ENCODE data around the gene TNFSF12. TPM values are rescaled to one million over a fixed set of nuclear protein-coding genes. Genes with fewer than 3 reads are reported as not detected.

TNFSF12 gene
- total and polyA plus RNA-seq, 9 of the 15 experiments (the other 6 are each of a cell fraction or from before 2014, with no cell fraction given): 0.03 to 0.95 (median 0.19) TPM; not detected in 3

DNA sequence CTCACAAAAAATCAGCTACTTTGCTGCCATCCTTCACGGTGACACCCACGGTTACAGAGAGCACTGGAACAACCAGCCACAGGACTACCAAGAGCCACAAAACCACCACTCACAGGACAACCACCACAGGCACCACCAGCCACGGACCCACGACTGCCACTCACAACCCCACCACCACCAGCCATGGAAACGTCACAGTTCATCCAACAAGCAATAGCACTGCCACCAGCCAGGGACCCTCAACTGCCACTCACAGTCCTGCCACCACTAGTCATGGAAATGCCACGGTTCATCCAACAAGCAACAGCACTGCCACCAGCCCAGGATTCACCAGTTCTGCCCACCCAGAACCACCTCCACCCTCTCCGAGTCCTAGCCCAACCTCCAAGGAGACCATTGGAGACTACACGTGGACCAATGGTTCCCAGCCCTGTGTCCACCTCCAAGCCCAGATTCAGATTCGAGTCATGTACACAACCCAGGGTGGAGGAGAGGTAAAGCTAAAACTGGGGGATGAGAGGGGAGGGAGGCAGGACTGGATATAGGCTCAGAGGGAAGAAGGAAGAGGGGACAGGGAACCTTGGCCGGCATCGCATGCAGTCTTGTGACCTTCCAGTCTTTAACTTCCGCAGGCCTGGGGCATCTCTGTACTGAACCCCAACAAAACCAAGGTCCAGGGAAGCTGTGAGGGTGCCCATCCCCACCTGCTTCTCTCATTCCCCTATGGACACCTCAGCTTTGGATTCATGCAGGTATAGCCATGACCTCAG lies 31.2 kb downstream of the TNFSF12 start (continued):
- TF ChIP-seq, protein P1, sequence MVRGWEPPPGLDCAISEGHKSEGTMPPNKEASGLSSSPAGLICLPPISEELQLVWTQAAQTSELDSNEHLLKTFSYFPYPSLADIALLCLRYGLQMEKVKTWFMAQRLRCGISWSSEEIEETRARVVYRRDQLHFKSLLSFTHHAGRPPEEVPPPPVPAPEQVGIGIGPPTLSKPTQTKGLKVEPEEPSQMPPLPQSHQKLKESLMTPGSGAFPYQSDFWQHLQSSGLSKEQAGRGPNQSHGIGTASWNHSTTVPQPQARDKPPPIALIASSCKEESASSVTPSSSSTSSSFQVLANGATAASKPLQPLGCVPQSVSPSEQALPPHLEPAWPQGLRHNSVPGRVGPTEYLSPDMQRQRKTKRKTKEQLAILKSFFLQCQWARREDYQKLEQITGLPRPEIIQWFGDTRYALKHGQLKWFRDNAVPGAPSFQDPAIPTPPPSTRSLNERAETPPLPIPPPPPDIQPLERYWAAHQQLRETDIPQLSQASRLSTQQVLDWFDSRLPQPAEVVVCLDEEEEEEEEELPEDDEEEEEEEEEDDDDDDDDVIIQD (CRISPR knock-in tag; IDR thresholded peaks at IDR 0.05): no peak
- TF ChIP-seq PATZ1 (CRISPR knock-in tag; IDR thresholded peaks at IDR 0.05; ENCODE audit: borderline replicate concordance): no peak
- no peak for TF ChIP-seq ZNF407 (IDR thresholded peaks at IDR 0.05; ENCODE audit: low read depth)
- TF ChIP-seq, protein P2, sequence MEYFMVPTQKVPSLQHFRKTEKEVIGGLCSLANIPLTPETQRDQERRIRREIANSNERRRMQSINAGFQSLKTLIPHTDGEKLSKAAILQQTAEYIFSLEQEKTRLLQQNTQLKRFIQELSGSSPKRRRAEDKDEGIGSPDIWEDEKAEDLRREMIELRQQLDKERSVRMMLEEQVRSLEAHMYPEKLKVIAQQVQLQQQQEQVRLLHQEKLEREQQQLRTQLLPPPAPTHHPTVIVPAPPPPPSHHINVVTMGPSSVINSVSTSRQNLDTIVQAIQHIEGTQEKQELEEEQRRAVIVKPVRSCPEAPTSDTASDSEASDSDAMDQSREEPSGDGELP (CRISPR knock-in tag; IDR thresholded peaks at IDR 0.05; ENCODE audit: borderline replicate concordance): no peak
- TF ChIP-seq, protein P3, sequence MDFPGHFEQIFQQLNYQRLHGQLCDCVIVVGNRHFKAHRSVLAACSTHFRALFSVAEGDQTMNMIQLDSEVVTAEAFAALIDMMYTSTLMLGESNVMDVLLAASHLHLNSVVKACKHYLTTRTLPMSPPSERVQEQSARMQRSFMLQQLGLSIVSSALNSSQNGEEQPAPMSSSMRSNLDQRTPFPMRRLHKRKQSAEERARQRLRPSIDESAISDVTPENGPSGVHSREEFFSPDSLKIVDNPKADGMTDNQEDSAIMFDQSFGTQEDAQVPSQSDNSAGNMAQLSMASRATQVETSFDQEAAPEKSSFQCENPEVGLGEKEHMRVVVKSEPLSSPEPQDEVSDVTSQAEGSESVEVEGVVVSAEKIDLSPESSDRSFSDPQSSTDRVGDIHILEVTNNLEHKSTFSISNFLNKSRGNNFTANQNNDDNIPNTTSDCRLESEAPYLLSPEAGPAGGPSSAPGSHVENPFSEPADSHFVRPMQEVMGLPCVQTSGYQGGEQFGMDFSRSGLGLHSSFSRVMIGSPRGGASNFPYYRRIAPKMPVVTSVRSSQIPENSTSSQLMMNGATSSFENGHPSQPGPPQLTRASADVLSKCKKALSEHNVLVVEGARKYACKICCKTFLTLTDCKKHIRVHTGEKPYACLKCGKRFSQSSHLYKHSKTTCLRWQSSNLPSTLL (IDR thresholded peaks at IDR 0.05): no peak
- no peak for TF ChIP-seq DIDO1 (tag; IDR thresholded peaks at IDR 0.05; ENCODE audit: low read depth)
- no peak for TF ChIP-seq SRF (CRISPR knock-in tag; IDR thresholded peaks at IDR 0.05)
- TF ChIP-seq, protein P4, sequence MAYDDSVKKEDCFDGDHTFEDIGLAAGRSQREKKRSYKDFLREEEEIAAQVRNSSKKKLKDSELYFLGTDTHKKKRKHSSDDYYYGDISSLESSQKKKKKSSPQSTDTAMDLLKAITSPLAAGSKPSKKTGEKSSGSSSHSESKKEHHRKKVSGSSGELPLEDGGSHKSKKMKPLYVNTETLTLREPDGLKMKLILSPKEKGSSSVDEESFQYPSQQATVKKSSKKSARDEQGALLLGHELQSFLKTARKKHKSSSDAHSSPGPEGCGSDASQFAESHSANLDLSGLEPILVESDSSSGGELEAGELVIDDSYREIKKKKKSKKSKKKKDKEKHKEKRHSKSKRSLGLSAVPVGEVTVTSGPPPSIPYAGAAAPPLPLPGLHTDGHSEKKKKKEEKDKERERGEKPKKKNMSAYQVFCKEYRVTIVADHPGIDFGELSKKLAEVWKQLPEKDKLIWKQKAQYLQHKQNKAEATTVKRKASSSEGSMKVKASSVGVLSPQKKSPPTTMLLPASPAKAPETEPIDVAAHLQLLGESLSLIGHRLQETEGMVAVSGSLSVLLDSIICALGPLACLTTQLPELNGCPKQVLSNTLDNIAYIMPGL (CRISPR knock-in tag; IDR thresholded peaks at IDR 0.05): no peak
